Mammary epithelial cell (primary cell): ENCODE results near the gene GMPR2.

Source experiments
- CTCF ChIP-seq, 2 donors: IDR thresholded peaks in 1 of 2; conservative IDR thresholded peaks in 1 of 2; 2 replicates each; pipeline ENCODE4 v1.5.1; 2011 to 2012; ENCODE audit warnings: inconsistent platforms in 2 of 2, low read length in 2 of 2, mild to moderate bottlenecking in 2 of 2, control low read depth in 1 of 2, low read depth in 1 of 2; ENCODE audit not compliant: insufficient read depth in 1 of 2; ENCODE audit errors: extremely low read depth in 1 of 2
- EZH2 ChIP-seq: IDR thresholded peaks from 2 replicates; pipeline ENCODE4 v1.6.1; 2012; ENCODE audit warnings: low read length, inconsistent platforms, borderline replicate concordance

- no peak for TF ChIP-seq EZH2
- no peak for TF ChIP-seq CTCF (conservative IDR thresholded peaks at IDR 0.05 in 1 of 2, IDR thresholded peaks at IDR 0.05 in 1 of 2; ENCODE audit: extremely low read depth in 1 of 2, insufficient read depth in 1 of 2, low read depth in 1 of 2, low read length in 2 of 2)
Observed at GRCh38 chr14:24207625-24208024, 25.1 kb upstream of the GMPR2 start.
